K562 (cell line): ENCODE data around the gene AGO4. TPM values are rescaled to one million over a fixed set of nuclear protein-coding genes. Genes with fewer than 3 reads are reported as not detected.

ENCODE experiments used
- ATAC-seq: fragments of 200-7000 bp; cut with Tn5 transposase; 3 replicates; pipeline ENCODE4 v1.9.1; 2020; ENCODE audit warnings: moderate library complexity
- BruUV-seq: library from RNA; stranded (reverse); fragments of 400-500 nt; replicated peaks from 2 replicates; lab custom pipeline; 2021; lab: Mats Ljungman, UMichigan
- CTCF ChIA-PET: fragments of 300-600 bp; formaldehyde crosslinking; extraction: SDS; loops from one replicate; lab custom pipeline; 2021; ENCODE audit warnings: low intra/inter-chr PET ratio; lab: Yijun Ruan, JAX
- POLR2A ChIA-PET: fragments of 300-600, 350-650 bp; sonication (Branson Sonifier 250); formaldehyde crosslinking; extraction: SDS; loops from one replicate; lab custom pipeline; 2021; ENCODE audit warnings: antibody characterized with exemption, inconsistent platforms; lab: Yijun Ruan, JAX
- DNase-seq, 4 experiments: peaks; one replicate each; pipeline versions ENCODE4 v3.0.0 to v3.0.0-alpha.2; 2011 to 2018; ENCODE audit warnings: low spot score in 3 of 4, mixed read lengths in 3 of 4; ENCODE audit errors: extremely low read depth in 1 of 4
- FAIRE-seq: peaks from 2 replicates; lab custom pipeline; 2011; peaks lifted over from hg19 to GRCh38; lab: Jason Lieb, UNC
- H2AFZ ChIP-seq: 2 replicates; pipeline ENCODE4 v1.6.0; 2011; ENCODE audit warnings: low read depth, low read length, control low read depth, inconsistent platforms
- H3K27ac ChIP-seq: fragments of 200-600 bp; 3 replicates; pipeline ENCODE4 v1.8.0; 2011; ENCODE audit warnings: low read depth, mild to moderate bottlenecking, control low read depth, inconsistent platforms, low read length, moderate library complexity, mixed read lengths; ENCODE audit errors: extremely low read depth
- H3K27me3 ChIP-seq, 2 experiments: fragments of 300-600 bp in 1 of 2; 2 replicates in 1 of 2; 3 replicates in 1 of 2; pipeline versions ENCODE4 v1.6.0 to v1.8.0; 2011; ENCODE audit warnings: inconsistent platforms in 2 of 2, low read length in 2 of 2, mild to moderate bottlenecking in 1 of 2, mixed read lengths in 1 of 2, moderate library complexity in 1 of 2; ENCODE audit not compliant: control insufficient read depth in 2 of 2, insufficient read depth in 2 of 2
- H3K36me3 ChIP-seq: fragments of 300-600 bp; 3 replicates; pipeline ENCODE4 v1.8.0; 2011; ENCODE audit warnings: mild to moderate bottlenecking, low read length, inconsistent platforms; ENCODE audit not compliant: control insufficient read depth, insufficient read depth
- H3K4me1 ChIP-seq, 2 experiments: fragments of 200-600 bp in 1 of 2; replicated peaks in 1 of 2; 2 replicates in 1 of 2; 3 replicates in 1 of 2; pipeline versions ENCODE4 v1.5.1 to v1.8.0; 2011; ENCODE audit warnings: inconsistent platforms in 2 of 2, low read length in 2 of 2, mild to moderate bottlenecking in 1 of 2, mixed read lengths in 1 of 2, moderate library complexity in 1 of 2; ENCODE audit not compliant: control insufficient read depth in 2 of 2, insufficient read depth in 2 of 2
- H3K4me2 ChIP-seq: 2 replicates; pipeline ENCODE4 v1.6.1; 2011; ENCODE audit warnings: low read length, control low read depth, inconsistent platforms, mixed read lengths; ENCODE audit not compliant: insufficient read depth
- H3K4me3 ChIP-seq: fragments of 200-600 bp; sonication (generic), shearing (Covaris generic); 2 replicates; pipeline ENCODE4 v1.5.1; 2016; ENCODE audit warnings: control low read depth, inconsistent platforms
- H3K79me2 ChIP-seq: fragments of 200-600 bp; 3 replicates; pipeline ENCODE4 v1.8.0; 2011; ENCODE audit warnings: low read length, inconsistent platforms; ENCODE audit not compliant: control insufficient read depth, insufficient read depth
- H3K9ac ChIP-seq, 2 experiments: 2 replicates each; pipeline versions ENCODE4 v1.6.0 to v1.6.1; 2011; ENCODE audit warnings: low read depth in 2 of 2, low read length in 2 of 2, control low read depth in 1 of 2, inconsistent platforms in 1 of 2, mild to moderate bottlenecking in 1 of 2, mixed read lengths in 1 of 2; ENCODE audit not compliant: insufficient read depth in 1 of 2
- H3K9me1 ChIP-seq: one replicate; pipeline ENCODE4 v1.6.0; 2011; ENCODE audit warnings: inconsistent platforms, mild to moderate bottlenecking, low read length, moderate library complexity; ENCODE audit not compliant: control insufficient read depth, insufficient read depth
- H3K9me3 ChIP-seq: replicated peaks from 2 replicates; pipeline ENCODE4 v1.5.1; 2011; ENCODE audit warnings: low read depth, low read length, inconsistent platforms; ENCODE audit not compliant: control insufficient read depth, insufficient read depth
- H4K20me1 ChIP-seq: replicated peaks from 2 replicates; pipeline ENCODE4 v1.6.1; 2011; ENCODE audit warnings: low read length, inconsistent platforms, mixed read lengths; ENCODE audit not compliant: control insufficient read depth, insufficient read depth
- CBX5 ChIP-seq: IDR thresholded peaks from 2 replicates; pipeline ENCODE4 v1.6.1; 2014; ENCODE audit warnings: low read depth, borderline replicate concordance
- CREB5 ChIP-seq: fragments of 250-450 bp; sonication (Bioruptor Pico); IDR thresholded peaks from 2 replicates; pipeline ENCODE4 v1.5.0; 2020; ENCODE audit warnings: mild to moderate bottlenecking
- FOXK1 ChIP-seq: sonication (generic); formaldehyde crosslinking; IDR thresholded peaks from 2 replicates; pipeline ENCODE4 v1.8.0; 2022; ENCODE audit warnings: missing genetic modification reagents, mild to moderate bottlenecking, borderline replicate concordance
- MAFK ChIP-seq: IDR thresholded peaks from 2 replicates; pipeline ENCODE4 v1.6.1; 2011; ENCODE audit warnings: low read length, improper control_type of control experiment
- NCOR1 ChIP-seq: fragments of 450-650 bp; IDR thresholded peaks from 2 replicates; pipeline ENCODE4 v1.6.1; 2016; ENCODE audit warnings: mild to moderate bottlenecking, moderate library complexity
- POLR3A ChIP-seq: IDR thresholded peaks from 2 replicates; pipeline ENCODE4 v1.6.1; 2011; ENCODE audit warnings: borderline replicate concordance, mild to moderate bottlenecking, moderate library complexity; ENCODE audit not compliant: insufficient read length, insufficient read depth; ENCODE audit errors: extremely low read depth
- RAD21 ChIP-seq, 2 experiments: fragments of 250-450 bp in 1 of 2; fragments of 450-650 bp in 1 of 2; sonication (Bioruptor Pico) in 1 of 2; formaldehyde crosslinking in 1 of 2; IDR thresholded peaks in 1 of 2; conservative IDR thresholded peaks in 1 of 2; 2 replicates each; pipeline versions ENCODE4 v1.4.0 to v1.8.0; 2020 to 2022; ENCODE audit warnings: mild to moderate bottlenecking in 2 of 2, moderate library complexity in 1 of 2
- RBM14 ChIP-seq: fragments of 200-400 bp; formaldehyde crosslinking; IDR thresholded peaks from 2 replicates; pipeline ENCODE4 v1.6.1; 2018; ENCODE audit warnings: low read depth, mild to moderate bottlenecking, low read length, moderate library complexity, borderline replicate concordance; ENCODE audit not compliant: insufficient read depth
- TAF9B ChIP-seq: fragments of 450-650 bp; IDR thresholded peaks from 2 replicates; pipeline ENCODE4 v1.6.1; 2018; ENCODE audit warnings: mild to moderate bottlenecking; ENCODE audit not compliant: partially characterized antibody
- ZFX ChIP-seq: sonication (generic); formaldehyde crosslinking; IDR thresholded peaks from 2 replicates; pipeline ENCODE4 v1.8.0; 2022; ENCODE audit warnings: mild to moderate bottlenecking, missing genetic modification reagents, moderate library complexity
- WGBS: fragments of 100-300 bp; shearing (Covaris generic); methylation state at CpG from one replicate; pipeline ENCODE4 v1.1.6; 2016; ENCODE audit warnings: low coverage, mixed read lengths; ENCODE audit not compliant: insufficient coverage; ENCODE audit errors: missing lambda C conversion rate; 5-methylcytosine and 5-hydroxymethylcytosine counted together
- in situ Hi-C: fragments of 300-500 bp; cut with MboI; formaldehyde crosslinking; loops from 4 replicates; pipeline ENCODE4 v1.15.0; 2018; ENCODE audit warnings: inconsistent platforms, mixed read lengths
- intact Hi-C: fragments of 100-400 bp; cut with micrococcal nuclease; formaldehyde crosslinking; loops from 2 replicates; pipeline ENCODE4 v1.14.2; 2022
- polyA plus RNA-seq, 8 experiments: library from polyadenylated mRNA; depleted of rRNA in 4 of 8; stranded (reverse) in 5 of 8; unstranded in 3 of 8; fragments of >200 nt; fragmentation: Nextera tagmentation in 2 of 8; fragmentation: Illumina TruSeq in 1 of 8; extraction: Ambion mirVana in 2 of 8; extraction: Trizol in 1 of 8; gene quantifications; 2 replicates each; pipeline versions ENCODE4 v1.2.1 to v1.2.3, GENCODE V29; 2011 to 2014; ENCODE audit warnings: inconsistent platforms in 1 of 8, missing spikeins in 1 of 8
- total RNA-seq, 7 experiments: library from RNA; depleted of rRNA in 6 of 7; stranded (reverse); fragments of >200 nt in 6 of 7; fragmentation: Illumina TruSeq in 2 of 7; extraction: Trizol in 2 of 7; gene quantifications; 2 replicates each; pipeline versions ENCODE4 v1.2.1 to v1.2.3, GENCODE V29; 2011 to 2021; ENCODE audit warnings: low replicate concordance in 1 of 7
- TF ChIP-seq, protein P1 (sequence below), 3 experiments: IDR thresholded peaks in 2 of 3; conservative IDR thresholded peaks in 1 of 3; 2 replicates each; pipeline ENCODE4 v1.5.1; 2011 to 2012; ENCODE audit warnings: low read length in 3 of 3, mild to moderate bottlenecking in 3 of 3, control low read depth in 2 of 3, improper control_type of control experiment in 1 of 3, inconsistent platforms in 1 of 3, low read depth in 1 of 3, mixed read lengths in 1 of 3, moderate library complexity in 1 of 3; ENCODE audit not compliant: insufficient read depth in 2 of 3

The AGO4 gene
- total and polyA plus RNA-seq, 9 of the 15 experiments (the other 6 are each of a cell fraction or from before 2014, with no cell fraction given): 1.3 to 10.5 (median 6.5) TPM

- TF ChIP-seq, protein P1, sequence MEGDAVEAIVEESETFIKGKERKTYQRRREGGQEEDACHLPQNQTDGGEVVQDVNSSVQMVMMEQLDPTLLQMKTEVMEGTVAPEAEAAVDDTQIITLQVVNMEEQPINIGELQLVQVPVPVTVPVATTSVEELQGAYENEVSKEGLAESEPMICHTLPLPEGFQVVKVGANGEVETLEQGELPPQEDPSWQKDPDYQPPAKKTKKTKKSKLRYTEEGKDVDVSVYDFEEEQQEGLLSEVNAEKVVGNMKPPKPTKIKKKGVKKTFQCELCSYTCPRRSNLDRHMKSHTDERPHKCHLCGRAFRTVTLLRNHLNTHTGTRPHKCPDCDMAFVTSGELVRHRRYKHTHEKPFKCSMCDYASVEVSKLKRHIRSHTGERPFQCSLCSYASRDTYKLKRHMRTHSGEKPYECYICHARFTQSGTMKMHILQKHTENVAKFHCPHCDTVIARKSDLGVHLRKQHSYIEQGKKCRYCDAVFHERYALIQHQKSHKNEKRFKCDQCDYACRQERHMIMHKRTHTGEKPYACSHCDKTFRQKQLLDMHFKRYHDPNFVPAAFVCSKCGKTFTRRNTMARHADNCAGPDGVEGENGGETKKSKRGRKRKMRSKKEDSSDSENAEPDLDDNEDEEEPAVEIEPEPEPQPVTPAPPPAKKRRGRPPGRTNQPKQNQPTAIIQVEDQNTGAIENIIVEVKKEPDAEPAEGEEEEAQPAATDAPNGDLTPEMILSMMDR (IDR thresholded peaks at IDR 0.05 in 2 of 3, conservative IDR thresholded peaks at IDR 0.05 in 1 of 3; ENCODE audit: insufficient read depth in 2 of 3, low read depth in 1 of 3, low read length in 3 of 3): peak; percentile 41 to 66 (median 41); a peak in 4 of 6 replicates
- TF ChIP-seq RAD21 (CRISPR knock-in tag; conservative IDR thresholded peaks at IDR 0.05 in 1 of 2, IDR thresholded peaks at IDR 0.05 in 1 of 2): peak; percentile 40 to 72
- TF ChIP-seq POLR3A: no peak
- no peak for TF ChIP-seq MAFK
Measured at GRCh38 chr1:35857830-35858229, 50.0 kb downstream of the AGO4 start (continued).

DNA sequence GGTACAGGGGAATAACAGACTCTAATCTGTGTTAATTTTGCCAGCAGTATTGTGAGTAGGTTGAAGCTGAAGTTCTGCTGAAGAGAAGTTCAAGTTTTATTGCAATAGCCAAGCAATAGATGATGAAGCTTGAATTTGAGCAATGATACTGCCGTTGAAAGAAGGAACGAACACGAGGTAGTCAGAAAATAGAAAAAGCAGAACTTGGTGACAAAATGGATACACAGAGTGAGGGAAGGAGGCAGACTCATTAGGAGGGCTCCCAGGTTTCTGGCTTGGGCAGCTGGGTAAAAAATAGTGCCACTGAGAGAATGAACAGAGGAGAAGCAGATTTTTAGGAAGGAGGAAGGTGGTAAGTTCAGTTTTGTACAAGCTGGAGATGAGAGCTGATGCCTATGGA lies 52.9 kb downstream of the AGO4 start:
- Histone ChIP-seq H4K20me1 (no peaks in the 10 kb centered on the region), H3K4me3 (no peak overlapping the region), H3K79me2 (no peaks in the 10 kb centered on the region), H3K4me1 (peaks cover 0 to 2% of the 10 kb centered on the region in 2 experiments; a peak in 1 of 5 replicates), H2AFZ (no peak overlapping the region), H3K27ac (no peak overlapping the region), H3K36me3 (no peaks in the 10 kb centered on the region), H3K27me3 (no peaks in the 10 kb centered on the region), H3K9me1 (no peaks in the 10 kb centered on the region), H3K9me3 (no peaks in the 10 kb centered on the region), H3K4me2 (no peak overlapping the region), H3K9ac (no peak overlapping the region)
- intact Hi-C loops (loop anchor here (5.0 kb wide), 1 partner anchor 72 kb away; the partner anchor contains the start of gene AGO3), in situ Hi-C loops (no loop called here)
- FAIRE-seq (no peak), ATAC-seq (no peak), DNase-seq (no peak)
- BruUV-seq: no TSS peak
- ChIA-PET CTCF (no interaction called here), POLR2A (interaction anchor here (0.6 to 2.9 kb wide), 5 partner anchors 9 to 1173 kb away, joined by 3 to 8 read pairs (median 4); no protein-coding TSS in a partner anchor)
- 5% methylated on average over 3 of the region's 3 CpGs for WGBS
- TF ChIP-seq ZFX (CRISPR knock-in tag): 0 out of 2 replicates have a peak, but pooled peaks have one; percentile 13
- no peak for TF ChIP-seq CBX5
- no peak for TF ChIP-seq NCOR1
- TF ChIP-seq FOXK1: no peak
- TF ChIP-seq CREB5 (CRISPR knock-in tag): no peak
- TF ChIP-seq RBM14: no peak
- TF ChIP-seq TAF9B: no peak
